SK-N-SH treated with all-trans-retinoic acid at 6 μM for 48 hours (cell line): ENCODE data around the gene FBXL13.

Experiments used
- ESRRG ChIP-seq: fragments of 250-450 bp; sonication (Bioruptor Pico); IDR thresholded peaks from 2 replicates; pipeline ENCODE4 v1.6.1; 2021; ENCODE audit warnings: mild to moderate bottlenecking
- TCF4 ChIP-seq: fragments of 250-450 bp; sonication (Bioruptor Pico); IDR thresholded peaks from 2 replicates; pipeline ENCODE4 v1.8.0; 2021; ENCODE audit warnings: mild to moderate bottlenecking, moderate library complexity, borderline replicate concordance
- ZC3H10 ChIP-seq: fragments of 250-450 bp; sonication (Bioruptor Pico); IDR thresholded peaks from 2 replicates; pipeline ENCODE4 v1.5.1; 2021; ENCODE audit warnings: mild to moderate bottlenecking, moderate library complexity
- ZFP3 ChIP-seq: fragments of 250-450 bp; sonication (Bioruptor Pico); IDR thresholded peaks from 2 replicates; pipeline ENCODE4 v1.5.0; 2020; ENCODE audit warnings: mild to moderate bottlenecking, moderate library complexity
- ZFP30 ChIP-seq: fragments of 450-650 bp; formaldehyde crosslinking; IDR thresholded peaks from 2 replicates; pipeline ENCODE4 v1.5.0; 2022; ENCODE audit warnings: mild to moderate bottlenecking, moderate library complexity
- ZNF8 ChIP-seq: fragments of 450-650 bp; formaldehyde crosslinking; IDR thresholded peaks from 2 replicates; pipeline ENCODE4 v1.5.0; 2020; ENCODE audit warnings: mild to moderate bottlenecking, moderate library complexity
- TF ChIP-seq, protein P1 (sequence below): fragments of 250-450 bp; sonication (Bioruptor Pico); IDR thresholded peaks from 2 replicates; pipeline ENCODE4 v1.5.1; 2020; ENCODE audit warnings: low read depth, mild to moderate bottlenecking, moderate library complexity

DNA sequence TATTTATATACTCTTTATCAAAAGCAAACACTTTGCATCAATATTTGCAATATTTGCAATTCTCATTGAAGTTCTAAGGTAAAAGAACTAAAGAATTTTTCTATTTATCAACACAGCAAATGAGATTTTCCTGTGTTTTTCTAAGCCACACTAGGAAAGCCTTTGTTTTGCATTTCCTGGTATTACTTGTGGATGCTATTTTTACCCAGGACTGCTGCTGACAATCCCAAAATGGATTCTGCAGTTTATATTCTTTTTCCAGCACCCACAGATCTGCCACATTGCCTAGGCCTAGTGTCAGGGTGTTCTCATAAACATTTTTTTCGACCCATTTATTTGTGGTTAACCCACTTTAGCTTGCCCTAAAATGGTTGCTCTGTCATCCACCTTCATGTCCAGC, 135.9 kb downstream of the FBXL13 start:
- TF ChIP-seq ESRRG (CRISPR knock-in tag) (no peak), ZNF8 (CRISPR knock-in tag) (no peak), TCF4 (CRISPR knock-in tag) (no peak), ZFP30 (CRISPR knock-in tag) (no peak), ZC3H10 (no peak), ZFP3 (no peak)
- TF ChIP-seq, protein P1, sequence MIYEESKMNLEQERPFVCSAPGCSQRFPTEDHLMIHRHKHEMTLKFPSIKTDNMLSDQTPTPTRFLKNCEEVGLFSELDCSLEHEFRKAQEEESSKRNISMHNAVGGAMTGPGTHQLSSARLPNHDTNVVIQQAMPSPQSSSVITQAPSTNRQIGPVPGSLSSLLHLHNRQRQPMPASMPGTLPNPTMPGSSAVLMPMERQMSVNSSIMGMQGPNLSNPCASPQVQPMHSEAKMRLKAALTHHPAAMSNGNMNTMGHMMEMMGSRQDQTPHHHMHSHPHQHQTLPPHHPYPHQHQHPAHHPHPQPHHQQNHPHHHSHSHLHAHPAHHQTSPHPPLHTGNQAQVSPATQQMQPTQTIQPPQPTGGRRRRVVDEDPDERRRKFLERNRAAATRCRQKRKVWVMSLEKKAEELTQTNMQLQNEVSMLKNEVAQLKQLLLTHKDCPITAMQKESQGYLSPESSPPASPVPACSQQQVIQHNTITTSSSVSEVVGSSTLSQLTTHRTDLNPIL: no peak
